Stimulated activated effector memory CD8-positive, alpha-beta T cell treated with anti-CD3 and anti-CD28 coated beads, Interleukin-12 subunit alpha, Interleukin-12 subunit beta, amount 100 ng/mL, for 72 hours (primary cell): ENCODE results near the gene WNT16.
A peak's percentile ranks its signal among the peaks of the same experiment; 100 is the strongest.
"Not testable (repeated sequence)": the region's sequence is repeated elsewhere in the genome, so short reads cannot be mapped to it uniquely, and the experiment has no call there.

Source experiments
- ATAC-seq: fragments of 150-1000 bp; cut with Tn5 transposase; 2 replicates; pipeline ENCODE4 v1.10.0; 2021
- DNase-seq, 2 donors: peaks; one replicate each; pipeline ENCODE4 v3.0.0; 2021 to 2022; ENCODE audit warnings: low spot score in 2 of 2
- H3K27ac Mint-ChIP-seq: one replicate; pipeline ENCODE4 v1.8.0; 2022; ENCODE audit warnings: mild to moderate bottlenecking, mixed read lengths
- H3K36me3 Mint-ChIP-seq: one replicate; pipeline ENCODE4 v1.8.0; 2022; ENCODE audit warnings: mild to moderate bottlenecking, mixed read lengths
- H3K4me1 Mint-ChIP-seq: one replicate; pipeline ENCODE4 v1.8.0; 2022; ENCODE audit warnings: mixed read lengths
- H3K4me3 Mint-ChIP-seq: one replicate; pipeline ENCODE4 v1.8.0; 2022; ENCODE audit warnings: mild to moderate bottlenecking, mixed read lengths
- H3K9me3 Mint-ChIP-seq: one replicate; pipeline ENCODE4 v1.8.0; 2022; ENCODE audit warnings: mixed read lengths

The WNT16 gene

DNA sequence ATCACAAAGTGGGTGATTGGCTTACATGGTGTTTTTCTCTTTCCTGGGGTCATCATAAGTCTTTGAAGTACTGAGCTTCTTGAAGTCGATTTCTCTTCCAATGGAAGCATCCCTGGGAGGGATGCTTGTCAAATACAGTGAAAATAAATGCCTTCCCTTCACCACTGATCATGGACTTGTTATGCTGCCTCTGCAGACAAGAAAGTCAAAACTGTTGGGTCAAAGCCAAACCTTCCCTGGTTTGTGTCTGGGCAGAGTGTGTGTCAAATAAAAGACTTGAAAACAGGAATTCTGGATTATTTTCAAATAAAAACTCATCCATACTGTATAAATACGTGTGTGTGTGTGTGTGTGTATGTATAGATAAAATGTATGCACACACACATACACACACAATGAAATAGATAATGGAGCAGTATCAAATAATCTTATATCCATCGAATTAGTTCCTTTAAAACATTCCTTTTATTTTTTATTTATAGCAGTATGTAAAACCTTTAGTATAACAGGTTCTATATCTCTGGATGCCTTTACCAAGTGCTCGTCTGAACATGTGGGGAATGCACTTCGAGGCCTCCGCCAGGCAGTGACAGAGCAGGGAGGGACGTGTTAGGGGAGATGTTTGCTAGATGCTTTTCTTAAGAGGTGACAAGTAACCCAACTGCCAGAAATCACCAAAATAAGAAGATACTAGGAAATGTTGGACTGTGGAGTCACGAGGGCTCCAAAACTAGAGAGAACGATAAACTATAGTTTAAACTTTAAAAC, 27.2 kb upstream of the WNT16 start:
- DNase-seq (no peak), ATAC-seq (no peak)
- Mint-ChIP-seq H3K27ac (no peak overlapping the region), H3K36me3 (no peaks in the 10 kb centered on the region), H3K4me1 (peaks cover 4% of the 10 kb centered on the region), H3K9me3 (no peaks in the 10 kb centered on the region), H3K4me3 (no peak overlapping the region)

DNA sequence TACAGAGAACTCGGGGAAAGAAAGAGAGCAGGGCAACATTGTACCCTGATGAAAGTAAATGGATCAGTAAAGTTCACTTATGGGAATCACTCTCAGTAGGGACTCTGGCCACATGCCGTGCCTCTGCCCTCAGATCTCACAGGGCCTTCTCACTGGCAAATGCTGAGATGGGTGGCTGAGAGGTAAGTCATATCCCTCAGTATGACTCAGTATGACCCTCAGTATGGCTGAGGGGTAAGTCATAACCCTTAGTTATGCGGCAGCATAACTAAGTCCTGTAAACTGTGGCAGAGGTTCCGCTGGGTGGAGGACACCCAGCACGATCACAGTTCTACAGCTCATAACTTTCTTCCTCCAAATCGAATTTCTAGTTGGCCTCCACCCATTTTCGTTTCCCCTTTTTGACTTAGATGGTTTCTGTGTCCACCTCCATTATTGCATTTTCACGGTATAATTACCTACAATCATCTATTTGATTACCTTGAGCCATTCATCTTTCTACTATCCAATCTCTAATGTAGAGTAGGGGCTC, 26.5 kb upstream of the WNT16 start:
- ATAC-seq: peak; percentile 97
- no peak overlapping the region for H3K4me3 Mint-ChIP-seq

DNA sequence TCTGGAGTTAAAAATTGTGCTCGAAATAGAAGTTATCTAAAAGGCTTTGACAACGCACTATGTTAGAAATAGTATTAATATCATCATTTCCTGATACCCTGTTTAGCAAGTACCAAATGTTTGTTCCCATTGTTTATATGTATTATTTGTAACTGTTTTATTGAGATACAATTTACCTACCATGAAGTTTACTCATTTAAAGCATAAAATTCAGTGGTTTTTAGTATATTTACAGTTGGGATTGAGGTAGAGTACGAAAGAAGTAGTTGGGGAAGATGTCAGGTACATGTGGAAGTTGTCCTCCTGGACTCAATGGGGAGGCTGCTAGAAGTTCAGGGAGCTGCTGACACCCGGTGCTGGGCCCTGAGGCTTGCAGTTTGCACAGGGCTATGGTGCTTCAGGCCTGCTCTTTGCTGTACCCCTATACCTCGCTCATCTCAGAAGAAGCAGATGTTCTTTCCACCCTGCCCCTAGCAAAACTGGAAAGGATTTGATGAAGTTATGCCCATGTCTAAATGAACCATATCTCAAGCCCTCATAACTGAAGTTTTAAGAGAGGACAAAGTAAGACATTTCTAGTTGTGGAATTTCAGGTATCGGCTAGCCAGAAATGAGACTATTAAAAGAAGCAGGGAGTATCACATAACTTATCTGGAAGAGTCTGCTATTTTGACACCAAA, 25.2 kb upstream of the WNT16 start:
- ATAC-seq (no peak), DNase-seq (no peak)
- no peak overlapping the region for H3K4me3 Mint-ChIP-seq
- peaks cover 4% of the 10 kb centered on the region for H3K4me1 Mint-ChIP-seq
- no peaks in the 10 kb centered on the region for H3K36me3 Mint-ChIP-seq
- H3K9me3 Mint-ChIP-seq: no peaks in the 10 kb centered on the region
- no peak overlapping the region for H3K27ac Mint-ChIP-seq

More for the DNA sequence above, 26.5 kb upstream of the WNT16 start:
- Mint-ChIP-seq H3K4me1 (peaks cover 4% of the 10 kb centered on the region), H3K36me3 (no peaks in the 10 kb centered on the region), H3K9me3 (no peaks in the 10 kb centered on the region), H3K27ac (no peak overlapping the region)
- no peak for DNase-seq

DNA sequence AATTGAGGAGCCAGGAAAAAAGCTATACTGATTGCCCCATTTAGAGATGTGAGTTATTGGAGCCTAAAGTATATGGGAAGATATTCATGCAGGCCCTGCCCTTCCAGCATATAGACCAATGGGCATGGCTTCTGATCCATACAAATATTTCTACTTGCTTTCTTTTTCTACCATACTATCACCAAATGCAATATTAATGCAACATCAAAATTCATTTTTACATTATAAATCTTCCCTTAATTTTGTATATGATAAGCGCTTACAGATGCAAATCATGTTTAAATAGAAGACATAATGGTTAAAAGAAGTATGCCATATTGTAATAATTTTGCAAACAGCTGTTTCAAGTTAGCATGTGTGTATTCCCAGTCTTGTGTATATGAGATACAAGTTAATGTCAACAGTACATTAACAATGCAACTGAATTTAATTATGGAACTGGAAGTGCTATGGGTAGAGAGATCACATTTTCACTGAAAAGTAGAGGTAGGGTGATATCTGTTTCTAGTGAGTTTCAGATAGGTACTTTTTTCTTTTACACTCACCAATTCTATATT, 24.6 kb upstream of the WNT16 start:
- Mint-ChIP-seq H3K9me3 (no peaks in the 10 kb centered on the region), H3K36me3 (no peaks in the 10 kb centered on the region), H3K4me3 (no peak overlapping the region), H3K4me1 (peaks cover 4% of the 10 kb centered on the region), H3K27ac (no peak overlapping the region)
- no peak for ATAC-seq
- DNase-seq: no peak

GRCh38 chr7:121305109-121305508, 23.7 kb upstream of the WNT16 start:
- ATAC-seq (no peak), DNase-seq (no peak)
- H3K27ac Mint-ChIP-seq: no peak overlapping the region
- no peak overlapping the region for H3K4me3 Mint-ChIP-seq
- H3K36me3 Mint-ChIP-seq: no peaks in the 10 kb centered on the region
- H3K9me3 Mint-ChIP-seq: no peaks in the 10 kb centered on the region
- H3K4me1 Mint-ChIP-seq: peaks cover 4% of the 10 kb centered on the region

DNA sequence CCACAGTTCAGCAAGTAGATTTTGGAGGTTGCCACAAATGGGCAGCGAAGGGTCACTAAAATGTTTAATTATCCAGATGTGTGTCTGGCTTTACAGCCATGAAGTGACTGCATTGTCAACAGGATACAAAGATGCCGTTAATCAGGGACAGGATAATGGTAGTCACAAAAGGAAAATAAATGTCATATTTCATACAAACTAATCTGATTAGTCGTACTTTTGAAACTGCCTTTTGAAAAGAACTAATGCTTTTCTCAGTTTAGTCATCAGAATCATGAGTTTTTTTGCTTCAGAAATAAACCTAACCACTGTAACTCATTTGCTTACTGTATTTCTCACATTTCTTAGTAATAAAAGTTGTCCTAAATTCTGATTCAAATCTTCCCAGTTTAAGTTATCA, 22.2 kb upstream of the WNT16 start:
- DNase-seq: no peak
- Mint-ChIP-seq H3K4me3 (no peak overlapping the region), H3K4me1 (peaks cover 4% of the 10 kb centered on the region), H3K27ac (no peak overlapping the region), H3K9me3 (no peaks in the 10 kb centered on the region), H3K36me3 (no peaks in the 10 kb centered on the region)
- peak; percentile 52 for ATAC-seq

- no peak for ATAC-seq
- H3K9me3 Mint-ChIP-seq: no peaks in the 10 kb centered on the region
- peaks cover 4% of the 10 kb centered on the region for H3K4me1 Mint-ChIP-seq
- H3K27ac Mint-ChIP-seq: no peak overlapping the region
- no peaks in the 10 kb centered on the region for H3K36me3 Mint-ChIP-seq
- DNase-seq: no peak
- H3K4me3 Mint-ChIP-seq: no peak overlapping the region
Measured at GRCh38 chr7:121307021-121307574, 21.7 kb upstream of the WNT16 start.

DNA sequence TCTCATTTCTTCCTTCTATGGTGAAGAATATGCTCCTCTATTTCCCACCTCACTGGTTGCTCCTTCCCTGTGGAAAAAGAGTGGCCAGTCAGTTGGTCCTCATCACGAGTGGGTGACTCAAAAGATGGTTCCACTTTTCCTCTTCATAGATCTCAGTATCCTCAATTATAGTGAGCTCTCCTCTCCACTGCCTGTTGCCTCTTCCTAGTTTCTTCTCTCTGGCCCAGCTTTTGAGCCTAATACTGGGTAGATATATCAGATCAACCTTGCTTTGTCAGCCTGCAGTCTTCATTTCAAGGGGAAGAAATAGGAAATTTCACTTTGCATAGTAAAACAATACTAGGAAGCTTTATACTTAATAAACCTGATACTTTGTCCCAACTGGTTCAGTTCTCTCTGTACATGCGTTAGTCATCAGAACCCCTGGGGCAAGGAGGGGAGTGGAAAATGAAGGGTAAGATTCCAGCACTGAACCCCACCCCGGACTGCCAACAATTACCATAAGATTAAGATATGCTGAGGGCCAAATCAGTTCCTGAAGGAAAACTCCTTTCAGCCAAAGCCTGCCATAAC, 15.5 kb upstream of the WNT16 start:
- Mint-ChIP-seq H3K4me1 (no peaks in the 10 kb centered on the region), H3K27ac (no peak overlapping the region), H3K9me3 (no peaks in the 10 kb centered on the region), H3K36me3 (no peaks in the 10 kb centered on the region), H3K4me3 (no peak overlapping the region)
- ATAC-seq (no peak), DNase-seq (no peak)

DNA sequence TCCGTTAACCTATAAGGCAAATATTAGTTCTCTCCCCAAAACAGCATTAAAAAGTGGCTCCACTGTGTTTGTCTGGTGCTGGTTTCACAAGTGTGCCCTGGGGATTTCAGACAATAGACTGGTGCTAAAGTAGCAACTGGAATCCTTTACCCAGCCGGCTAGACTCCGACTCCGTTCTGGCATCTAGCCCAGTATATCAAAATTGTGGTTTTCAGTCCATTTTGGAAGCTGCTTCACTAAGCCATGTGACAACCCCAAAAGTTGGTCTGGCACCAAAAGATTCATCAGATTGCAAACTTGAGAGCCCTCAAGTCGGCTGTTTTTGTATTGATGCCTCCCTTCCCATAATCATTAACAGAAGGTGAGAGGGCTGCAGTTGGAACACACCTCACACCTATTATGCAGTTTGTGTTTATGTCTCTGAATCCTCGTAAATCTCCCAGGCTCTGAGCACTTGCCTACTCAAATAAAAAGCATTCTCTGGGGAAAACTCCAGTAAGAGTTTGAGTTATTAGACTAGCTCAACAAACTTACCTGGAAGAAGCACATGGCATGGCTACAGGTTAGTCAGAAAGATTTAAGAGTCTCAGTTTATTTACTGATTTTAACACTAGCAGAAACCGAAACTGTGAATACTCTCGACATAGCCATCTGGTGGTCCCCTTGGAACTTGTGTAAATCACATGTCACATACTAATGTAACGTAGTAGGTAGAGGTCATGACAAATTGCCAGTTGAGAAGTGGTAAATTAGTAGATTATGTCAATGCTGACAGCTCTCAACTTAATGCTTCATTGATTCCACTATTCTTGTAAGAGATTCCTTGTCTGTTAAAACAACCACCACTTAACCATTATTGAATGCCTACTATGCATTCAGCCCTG, 14.8 kb upstream of the WNT16 start:
- H3K9me3 Mint-ChIP-seq: no peaks in the 10 kb centered on the region
- H3K4me3 Mint-ChIP-seq: no peak overlapping the region
- H3K27ac Mint-ChIP-seq: no peak overlapping the region
- no peaks in the 10 kb centered on the region for H3K4me1 Mint-ChIP-seq
- ATAC-seq (peak; percentile 44), DNase-seq (no peak)
- no peaks in the 10 kb centered on the region for H3K36me3 Mint-ChIP-seq

- H3K36me3 Mint-ChIP-seq, H3K27ac Mint-ChIP-seq, H3K9me3 Mint-ChIP-seq, ATAC-seq, DNase-seq, H3K4me1 Mint-ChIP-seq, H3K4me3 Mint-ChIP-seq: not testable (repeated sequence)
Measured at GRCh38 chr7:121315170-121315569, 13.6 kb upstream of the WNT16 start.

- ATAC-seq: no peak
- no peaks in the 10 kb centered on the region for H3K36me3 Mint-ChIP-seq
Measured at GRCh38 chr7:121322460-121322859, 6.3 kb upstream of the WNT16 start.

DNA sequence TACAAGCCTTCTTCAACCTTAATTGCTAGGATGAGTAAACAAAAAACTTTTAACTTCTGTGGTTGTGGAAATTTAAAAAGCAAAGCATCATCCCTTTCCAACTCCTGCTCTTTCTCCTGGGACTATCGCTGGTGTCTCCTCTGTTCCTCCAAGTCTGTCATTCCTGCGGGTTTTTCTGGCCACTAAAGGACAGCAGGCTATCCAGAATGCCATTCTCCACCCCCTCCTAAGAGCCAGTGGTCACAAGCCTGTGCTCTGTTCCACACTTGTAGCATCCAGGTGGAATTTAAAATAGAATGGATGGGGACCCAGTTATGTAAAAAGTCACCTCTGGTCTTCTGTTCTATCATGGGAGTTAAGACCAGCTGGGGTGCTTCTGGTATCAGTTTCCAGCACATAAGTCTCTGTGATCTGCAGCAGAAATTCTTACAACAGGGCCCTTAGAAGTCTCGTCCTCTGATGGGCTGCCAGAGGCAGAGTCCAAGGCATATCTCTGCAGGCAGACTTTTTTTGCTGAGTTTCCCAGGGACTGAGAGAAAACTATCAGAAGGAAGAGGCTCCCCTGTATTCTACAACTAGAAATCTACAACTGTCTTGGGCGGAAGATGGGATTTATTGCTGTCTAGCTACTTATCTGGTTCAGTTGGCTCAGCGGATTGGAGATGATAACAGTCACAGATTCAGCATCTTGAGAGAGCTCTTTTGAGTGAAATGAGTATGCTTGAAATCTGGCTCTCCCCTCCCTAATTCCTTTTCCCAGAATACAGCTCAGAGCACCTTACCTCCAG, 5.1 kb upstream of the WNT16 start:
- ATAC-seq (no peak), DNase-seq (no peak)
- peaks cover 9% of the 10 kb centered on the region for H3K4me1 Mint-ChIP-seq
- H3K4me3 Mint-ChIP-seq: no peak overlapping the region
- H3K27ac Mint-ChIP-seq: no peak overlapping the region
- H3K36me3 Mint-ChIP-seq: no peaks in the 10 kb centered on the region
- H3K9me3 Mint-ChIP-seq: no peaks in the 10 kb centered on the region

More at GRCh38 chr7:121322460-121322859, 6.3 kb upstream of the WNT16 start:
- no peaks in the 10 kb centered on the region for H3K4me1 Mint-ChIP-seq
- H3K9me3 Mint-ChIP-seq: no peaks in the 10 kb centered on the region
- no peak overlapping the region for H3K27ac Mint-ChIP-seq
- DNase-seq: no peak
- H3K4me3 Mint-ChIP-seq: no peak overlapping the region

GRCh38 chr7:121327671-121328070, 1.1 kb upstream of the WNT16 start:
- ATAC-seq: no peak
- Mint-ChIP-seq H3K4me1 (peaks cover 27% of the 10 kb centered on the region), H3K9me3 (no peaks in the 10 kb centered on the region), H3K4me3 (no peak overlapping the region), H3K36me3 (no peaks in the 10 kb centered on the region), H3K27ac (no peak overlapping the region)
- no peak for DNase-seq
